ENCODE results near the gene CFAP100. TPM values are rescaled to one million over a fixed set of nuclear protein-coding genes. Genes with fewer than 3 reads are reported as not detected.

The CFAP100 gene
- total and polyA plus RNA-seq, 2 donors = not detected

DNA sequence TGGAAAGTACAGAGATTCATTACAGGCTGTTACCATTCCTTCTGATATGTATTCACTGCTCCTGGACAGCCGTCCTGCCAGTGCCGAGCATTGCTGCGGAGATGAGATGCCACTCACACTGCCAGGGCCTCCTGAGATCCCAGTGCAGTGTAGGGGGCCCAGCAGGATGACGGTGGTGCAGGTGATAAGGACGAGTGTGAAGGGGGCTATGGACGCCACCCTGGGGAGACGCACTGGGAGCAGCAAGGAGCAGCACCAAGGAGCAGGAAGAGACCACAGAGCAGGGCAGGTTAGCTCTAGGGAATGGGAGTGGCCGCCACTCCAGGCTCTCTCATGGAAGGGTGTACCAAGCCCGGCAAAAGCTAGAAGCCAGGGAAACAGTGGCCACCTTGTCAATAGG lies 33.5 kb upstream of the CFAP100 start:
- Histone ChIP-seq H3K36me3 (ENCODE audit: insufficient read depth) (no peaks in the 10 kb centered on the region), H3K4me3 (ENCODE audit: low read depth, low read length) (no peak overlapping the region), H3K27ac (ENCODE audit: low read depth) (no peak overlapping the region), H3K4me1 (ENCODE audit: insufficient read depth) (no peaks in the 10 kb centered on the region)
- DNase-seq (ENCODE audit: extremely low spot score) = no peak
- WGBS = 77% methylated on average over 9 of the region's 9 CpGs

DNA sequence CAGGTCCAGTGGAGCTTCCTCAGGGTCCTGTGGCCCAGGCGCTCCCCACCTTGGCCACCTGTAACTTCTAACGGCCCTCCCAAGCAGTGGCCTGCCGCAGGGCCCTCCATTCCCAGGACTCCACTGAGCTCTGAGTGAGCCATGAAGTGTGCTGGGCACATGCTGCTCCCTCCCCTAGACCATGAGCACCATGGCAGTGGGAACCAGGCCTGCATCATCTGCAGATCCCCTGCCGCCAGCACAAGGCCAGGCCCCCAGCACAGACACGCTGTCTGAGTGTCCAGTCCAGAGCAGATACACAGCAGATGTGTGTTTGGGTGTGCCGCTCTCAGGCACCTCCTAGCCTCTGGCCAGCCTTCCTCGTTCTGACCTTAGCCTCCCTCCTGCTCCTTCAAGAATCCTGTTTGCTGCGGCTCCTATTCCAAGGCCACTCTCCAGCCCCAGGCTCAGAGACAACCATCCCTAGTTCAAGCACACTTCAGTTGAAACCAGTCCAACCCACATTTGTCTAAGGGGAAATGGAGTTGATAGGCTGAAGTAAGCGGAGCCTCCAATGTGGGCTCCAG lies 30.5 kb upstream of the CFAP100 start:
- Histone ChIP-seq H3K4me3 (ENCODE audit: low read depth, low read length) (no peak overlapping the region), H3K36me3 (ENCODE audit: insufficient read depth) (no peaks in the 10 kb centered on the region), H3K4me1 (ENCODE audit: insufficient read depth) (no peaks in the 10 kb centered on the region), H3K27ac (ENCODE audit: low read depth) (no peak overlapping the region)
- no peak for DNase-seq (ENCODE audit: extremely low spot score)
- WGBS = 93% methylated on average over 9 of the region's 9 CpGs

DNA sequence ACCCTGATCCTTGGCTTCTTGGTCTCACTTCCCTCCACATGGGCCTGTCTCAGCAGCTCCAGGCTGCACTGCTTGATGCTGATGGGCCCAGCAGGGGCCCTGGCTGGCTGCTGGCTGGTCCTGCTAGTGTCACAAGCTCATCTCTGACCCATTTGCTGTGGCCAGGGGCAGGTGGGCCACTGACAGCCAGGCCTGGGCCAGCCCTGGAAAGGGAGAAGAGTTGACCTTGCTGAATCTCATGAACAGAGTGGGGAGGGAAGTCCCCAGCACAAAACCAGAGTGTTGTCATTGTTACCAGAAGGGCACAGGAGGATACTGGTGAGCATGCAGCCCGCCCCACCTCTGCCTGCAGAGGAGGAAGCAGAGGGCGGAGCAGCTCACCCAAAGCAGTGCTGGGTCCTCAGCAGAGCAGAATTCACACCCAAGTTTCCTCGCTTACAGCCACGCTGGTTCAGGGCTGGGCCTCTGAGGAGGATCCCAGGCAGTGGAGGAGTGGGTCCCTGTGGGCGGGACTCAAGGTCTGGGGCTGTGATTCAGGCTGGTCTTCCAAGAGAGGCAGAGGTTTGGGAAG lies 29.9 kb upstream of the CFAP100 start:
- Histone ChIP-seq H3K36me3 (ENCODE audit: insufficient read depth) (no peaks in the 10 kb centered on the region), H3K4me1 (ENCODE audit: insufficient read depth) (no peaks in the 10 kb centered on the region), H3K4me3 (ENCODE audit: low read depth, low read length) (no peak overlapping the region), H3K27ac (ENCODE audit: low read depth) (no peak overlapping the region)
- DNase-seq (ENCODE audit: extremely low spot score) = no peak
- WGBS = 93% methylated on average over 5 of the region's 5 CpGs

DNA sequence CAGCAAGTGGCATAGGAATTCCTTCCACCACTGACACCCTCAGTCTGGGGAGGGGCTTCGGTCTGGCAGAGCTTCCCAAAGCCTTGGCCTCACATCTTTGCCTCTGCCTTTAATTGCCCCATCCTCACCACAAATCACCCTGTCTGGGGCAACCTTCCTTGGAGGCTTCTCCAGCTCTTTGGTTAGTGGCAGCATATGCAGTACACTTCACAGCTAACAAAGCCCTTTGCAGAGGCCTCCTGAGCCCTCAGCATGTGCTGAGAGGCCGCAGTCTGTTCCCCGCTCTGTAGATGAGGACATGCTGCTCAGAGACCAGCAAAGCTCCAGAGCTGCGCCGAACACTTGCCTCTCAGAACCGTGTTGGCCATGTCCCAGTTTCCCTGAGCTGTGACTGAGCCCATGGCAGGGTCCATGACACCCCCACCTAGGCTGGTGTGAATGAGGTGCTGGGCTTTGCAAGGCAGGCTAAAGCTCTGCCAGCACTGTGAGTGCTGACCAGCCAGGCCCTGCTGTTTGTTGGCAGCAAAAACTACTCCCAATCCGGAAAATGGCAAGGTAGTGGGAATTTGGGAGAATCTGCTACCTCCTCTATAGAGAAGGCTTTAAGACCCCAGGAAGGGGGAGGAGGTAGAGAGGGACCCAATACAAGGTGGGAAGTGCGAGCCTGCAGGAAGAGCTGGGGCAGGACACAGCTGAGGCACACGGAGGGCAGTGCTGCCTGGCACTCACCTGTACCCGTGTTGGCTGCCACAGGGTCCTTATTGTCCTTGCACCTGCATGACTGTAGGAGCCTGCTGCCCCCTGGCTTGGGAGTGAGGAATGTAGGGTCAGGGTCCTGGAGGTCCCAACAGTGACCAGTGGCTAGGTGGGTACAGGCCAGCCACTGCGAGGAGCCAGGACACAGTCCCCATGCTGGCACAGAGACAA lies 29.1 kb upstream of the CFAP100 start:
- Histone ChIP-seq H3K36me3 (ENCODE audit: insufficient read depth) (no peaks in the 10 kb centered on the region), H3K4me1 (ENCODE audit: insufficient read depth) (no peaks in the 10 kb centered on the region), H3K4me3 (ENCODE audit: low read depth, low read length) (no peak overlapping the region), H3K27ac (ENCODE audit: low read depth) (no peak overlapping the region)
- no peak for DNase-seq (ENCODE audit: extremely low spot score)
- WGBS = 84% methylated on average over 11 of the region's 11 CpGs

DNA sequence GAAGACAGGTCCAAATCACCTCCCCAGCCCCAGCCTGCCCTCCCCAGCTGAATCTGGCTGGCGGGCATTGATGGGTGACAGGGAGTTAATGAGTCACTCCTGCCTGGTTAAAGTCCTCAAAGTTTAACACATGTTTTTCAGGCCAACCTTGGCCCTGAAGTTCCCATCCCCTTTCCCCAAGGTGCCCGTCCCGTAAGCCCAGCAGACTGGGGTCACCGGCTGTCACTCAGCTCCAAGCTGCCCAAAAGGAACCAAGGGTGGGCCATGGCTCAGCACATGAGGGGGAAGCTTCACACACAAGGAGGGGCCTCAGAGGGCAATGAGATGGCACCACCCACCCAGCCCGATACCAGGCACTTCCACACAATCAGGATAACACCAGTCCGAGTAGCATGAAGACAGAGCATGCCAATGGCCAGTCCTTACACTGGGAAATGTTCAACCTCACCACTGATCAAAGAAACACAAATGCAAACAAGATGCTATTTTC lies 27.3 kb upstream of the CFAP100 start:
- WGBS = 93% methylated on average over 6 of the region's 6 CpGs
- DNase-seq (ENCODE audit: extremely low spot score) = no peak

DNA sequence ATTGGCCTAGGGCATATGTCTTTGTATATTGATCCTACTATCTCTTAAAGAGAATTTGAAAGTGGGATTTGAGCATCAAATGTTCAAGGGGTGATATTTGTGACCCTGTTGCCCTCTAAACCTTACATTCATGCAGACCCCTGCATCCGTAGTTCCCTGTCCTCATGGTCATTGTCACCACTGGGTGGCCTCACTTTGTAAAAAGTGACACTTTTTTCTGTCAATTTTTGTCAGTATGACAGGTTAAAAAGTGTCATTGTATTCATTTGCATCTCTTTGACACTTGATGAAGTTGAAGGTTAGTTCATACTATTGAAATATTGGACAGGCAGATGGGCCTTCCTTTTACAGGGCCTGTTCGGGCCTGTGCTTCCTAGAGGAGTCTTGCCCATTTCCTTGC lies 25.2 kb upstream of the CFAP100 start:
- Histone ChIP-seq H3K4me1 (ENCODE audit: insufficient read depth) (no peaks in the 10 kb centered on the region), H3K36me3 (ENCODE audit: insufficient read depth) (no peaks in the 10 kb centered on the region), H3K4me3 (ENCODE audit: low read depth, low read length) (no peak overlapping the region), H3K27ac (ENCODE audit: low read depth) (no peak overlapping the region)
- 87% methylated on average over 2 of the region's 2 CpGs for WGBS
- DNase-seq (ENCODE audit: extremely low spot score) = no peak

More for the DNA sequence above, 27.3 kb upstream of the CFAP100 start:
- no peaks in the 10 kb centered on the region for H3K4me1 ChIP-seq (ENCODE audit: insufficient read depth)
- no peak overlapping the region for H3K27ac ChIP-seq (ENCODE audit: low read depth)
- no peaks in the 10 kb centered on the region for H3K36me3 ChIP-seq (ENCODE audit: insufficient read depth)
- no peak overlapping the region for H3K4me3 ChIP-seq (ENCODE audit: low read depth, low read length)

DNA sequence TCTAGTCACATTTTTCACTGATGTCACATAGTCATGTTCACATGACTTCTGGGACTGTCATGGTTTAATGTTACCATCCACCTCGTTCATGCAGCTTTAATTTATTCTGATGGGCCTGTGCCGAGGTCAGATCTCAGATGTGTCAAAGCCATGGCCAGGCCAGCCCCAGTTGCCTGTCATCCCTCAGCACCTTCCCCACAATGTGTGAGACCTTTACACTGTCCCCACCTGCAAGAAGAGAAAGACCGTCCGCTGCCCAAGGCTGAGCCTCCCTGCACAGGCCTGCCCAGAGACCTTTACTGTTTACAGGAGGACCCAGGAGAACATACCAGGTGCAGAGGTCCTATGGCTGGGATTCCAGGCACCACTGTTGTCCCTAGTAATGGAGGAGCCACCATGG lies 24.7 kb upstream of the CFAP100 start:
- WGBS = 60% methylated on average over 4 of the region's 4 CpGs
- Histone ChIP-seq H3K36me3 (ENCODE audit: insufficient read depth) (no peaks in the 10 kb centered on the region), H3K4me3 (ENCODE audit: low read depth, low read length) (no peak overlapping the region), H3K27ac (ENCODE audit: low read depth) (no peak overlapping the region), H3K4me1 (ENCODE audit: insufficient read depth) (no peaks in the 10 kb centered on the region)
- no peak for DNase-seq (ENCODE audit: extremely low spot score)

DNA sequence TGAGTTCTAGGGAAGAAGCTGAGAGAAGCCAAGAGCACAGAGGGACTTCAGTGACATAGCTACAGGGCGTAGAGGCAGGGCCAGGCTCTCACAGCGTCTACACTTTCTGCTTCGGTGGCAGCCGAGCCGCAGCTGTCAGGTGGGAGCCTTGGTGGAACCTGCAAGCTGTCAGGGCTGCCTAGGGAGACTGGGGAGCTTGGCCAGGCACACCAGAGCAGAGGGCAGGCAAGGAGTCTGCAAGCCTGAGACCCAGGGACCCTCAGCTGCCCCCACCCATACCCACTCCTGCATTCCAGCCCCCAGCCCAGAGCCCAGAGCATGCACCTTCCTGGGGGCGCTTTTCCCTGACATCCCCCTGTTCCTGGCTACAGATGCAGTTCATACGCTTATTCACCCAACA lies 24.1 kb upstream of the CFAP100 start:
- DNase-seq (ENCODE audit: extremely low spot score) = no peak
- H3K27ac ChIP-seq (ENCODE audit: low read depth) = no peak overlapping the region
- no peak overlapping the region for H3K4me3 ChIP-seq (ENCODE audit: low read depth, low read length)
- H3K4me1 ChIP-seq (ENCODE audit: insufficient read depth) = no peaks in the 10 kb centered on the region
- H3K36me3 ChIP-seq (ENCODE audit: insufficient read depth) = no peaks in the 10 kb centered on the region
- WGBS = 92% methylated on average over 7 of the region's 7 CpGs

DNA sequence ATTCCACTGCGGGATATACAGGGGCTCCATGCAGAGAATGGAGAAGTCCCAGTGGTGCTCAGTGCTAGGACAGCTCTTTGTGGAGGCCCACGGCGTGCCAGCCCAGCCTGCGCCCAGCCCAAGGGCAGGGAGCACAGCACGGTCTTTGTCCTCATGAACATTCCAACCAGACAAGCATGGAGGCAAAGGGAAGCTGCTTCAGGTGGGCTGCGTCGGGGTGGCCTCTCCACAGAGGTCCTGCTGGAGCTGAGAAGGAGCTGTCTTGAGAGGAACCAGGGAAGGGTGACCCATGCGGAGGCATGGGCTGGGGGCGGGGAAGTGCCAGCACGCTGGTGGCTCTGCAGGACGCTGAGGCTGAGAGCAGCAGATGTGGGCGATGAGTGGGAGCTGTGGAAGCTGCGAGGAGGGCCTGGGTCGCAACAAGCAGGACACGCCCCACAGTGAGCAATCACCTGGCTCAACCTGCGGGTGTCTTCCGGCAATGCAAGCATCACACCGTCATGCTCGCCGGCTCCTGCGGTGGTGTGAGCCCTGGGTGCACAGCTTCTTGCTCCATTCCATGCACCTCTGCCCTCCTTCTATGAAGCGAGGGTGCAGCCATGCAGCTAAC lies 23.5 kb upstream of the CFAP100 start:
- Histone ChIP-seq H3K4me1 (ENCODE audit: insufficient read depth) (no peaks in the 10 kb centered on the region), H3K36me3 (ENCODE audit: insufficient read depth) (no peaks in the 10 kb centered on the region), H3K4me3 (ENCODE audit: low read depth, low read length) (no peak overlapping the region), H3K27ac (ENCODE audit: low read depth) (no peak overlapping the region)
- 92% methylated on average over 22 of the region's 22 CpGs for WGBS
- no peak for DNase-seq (ENCODE audit: extremely low spot score)

DNA sequence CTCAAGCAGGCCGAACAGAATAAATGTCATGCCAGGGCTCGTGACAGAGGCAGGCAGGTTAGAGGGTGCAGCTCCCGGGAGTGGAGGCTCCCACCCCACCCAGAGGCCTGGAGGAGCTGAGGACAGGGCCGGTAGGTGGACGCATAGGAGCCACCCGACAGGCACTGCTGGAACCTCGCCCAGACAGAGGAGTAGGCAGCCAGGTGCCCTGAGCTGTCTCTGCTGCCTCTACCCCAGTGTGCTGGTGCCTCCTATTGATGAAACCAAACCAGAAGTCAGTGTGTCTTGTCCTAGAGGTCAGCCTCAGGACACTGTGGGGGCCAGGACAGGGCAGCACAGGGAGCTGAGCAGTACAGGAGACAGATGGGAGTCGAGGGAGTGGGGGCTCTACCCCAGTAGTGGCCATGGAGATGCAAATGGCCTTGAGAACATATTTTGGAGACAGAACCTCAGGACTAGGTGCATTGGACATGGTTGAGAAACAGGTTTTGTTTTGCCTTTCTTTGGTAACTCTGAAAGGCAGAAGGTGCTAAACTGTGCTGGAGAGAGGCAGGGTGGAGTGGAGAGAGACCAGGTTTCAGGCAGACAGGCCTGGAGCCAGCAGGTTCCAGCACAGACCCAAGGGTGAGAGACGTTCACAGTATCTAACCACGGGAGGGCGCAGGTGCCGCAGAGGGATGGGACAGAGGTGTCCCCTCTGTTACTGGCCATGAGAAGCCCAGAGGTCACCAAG lies 22.1 kb upstream of the CFAP100 start:
- H3K4me1 ChIP-seq (ENCODE audit: insufficient read depth) = no peaks in the 10 kb centered on the region
- H3K4me3 ChIP-seq (ENCODE audit: low read depth, low read length) = no peak overlapping the region
- 86% methylated on average over 12 of the region's 12 CpGs for WGBS

DNA sequence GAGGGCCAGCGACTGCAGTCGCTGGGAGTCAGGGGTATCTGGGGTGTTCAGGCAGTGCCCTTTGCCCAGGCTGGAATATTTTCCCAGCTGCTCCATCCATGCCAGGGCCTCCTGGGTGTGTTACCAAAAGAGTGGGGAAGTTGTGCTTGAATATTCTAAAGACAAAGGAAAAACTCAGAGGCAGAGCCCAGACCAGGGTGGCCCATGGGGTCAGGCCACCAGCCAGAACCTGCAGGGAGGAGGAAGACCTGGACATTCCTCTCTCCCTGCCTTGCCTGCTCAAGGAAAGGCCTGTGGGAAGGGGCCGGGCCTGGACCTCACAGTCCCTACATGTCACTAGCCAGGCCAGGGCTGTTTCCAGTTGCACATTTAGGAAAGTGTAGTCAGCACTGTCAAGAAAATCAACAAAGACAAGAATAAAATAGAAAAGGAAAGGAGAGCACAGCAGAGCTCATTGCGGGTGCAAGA lies 21.5 kb upstream of the CFAP100 start:
- no peak for DNase-seq (ENCODE audit: extremely low spot score)

More for the DNA sequence above, 22.1 kb upstream of the CFAP100 start:
- Histone ChIP-seq H3K27ac (ENCODE audit: low read depth) (no peak overlapping the region), H3K36me3 (ENCODE audit: insufficient read depth) (no peaks in the 10 kb centered on the region)
- no peak for DNase-seq (ENCODE audit: extremely low spot score)

DNA sequence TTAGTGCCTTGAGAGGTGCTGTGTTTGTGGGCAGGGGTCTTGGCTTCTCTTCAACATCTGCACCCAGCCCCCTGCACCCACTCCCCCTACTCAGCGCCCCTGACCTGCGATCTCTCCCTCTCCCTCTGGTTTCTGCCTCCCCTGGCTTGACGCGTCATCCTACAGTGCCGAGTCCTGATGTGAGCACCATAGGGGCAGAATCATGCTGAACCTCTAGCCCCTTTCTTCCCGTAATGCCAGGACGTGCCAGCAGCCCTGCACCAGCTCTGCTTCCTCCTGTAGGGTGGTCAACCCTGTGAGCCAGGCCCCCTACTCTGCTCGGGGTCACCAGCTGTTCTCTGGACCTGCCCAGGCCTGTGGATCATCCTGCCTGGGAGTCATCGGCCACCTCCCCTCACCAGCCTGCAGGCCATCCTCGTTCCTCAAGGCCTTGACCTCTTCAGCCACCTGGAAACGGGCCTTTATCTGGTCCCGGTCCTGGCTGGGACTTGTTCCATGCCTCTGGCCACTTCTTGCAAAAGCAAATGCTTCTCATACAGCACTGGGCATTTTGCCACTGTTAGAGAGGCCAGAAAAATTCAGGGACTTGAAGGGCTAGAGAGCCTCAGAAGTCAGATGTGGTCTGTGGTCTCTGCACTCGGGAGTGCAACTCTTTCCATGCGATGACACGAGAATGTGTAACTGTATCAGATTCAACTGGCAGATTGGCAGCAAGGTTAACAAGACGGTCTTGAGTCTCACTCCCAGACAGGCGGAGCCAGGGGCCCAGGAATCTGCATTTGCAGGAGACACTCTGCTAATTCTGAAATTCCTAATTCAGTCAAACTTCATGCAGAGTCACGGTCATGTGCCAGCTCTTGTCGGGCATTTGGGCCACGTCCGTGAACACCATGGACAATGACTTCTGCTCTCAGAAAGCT lies 20.8 kb upstream of the CFAP100 start:
- no peak overlapping the region for H3K4me3 ChIP-seq (ENCODE audit: low read depth, low read length)
- DNase-seq (ENCODE audit: extremely low spot score) = no peak
- H3K36me3 ChIP-seq (ENCODE audit: insufficient read depth) = no peaks in the 10 kb centered on the region
- H3K4me1 ChIP-seq (ENCODE audit: insufficient read depth) = no peaks in the 10 kb centered on the region
- no peak overlapping the region for H3K27ac ChIP-seq (ENCODE audit: low read depth)
- 75% methylated on average over 21 of the region's 21 CpGs for WGBS

More for the DNA sequence above, 21.5 kb upstream of the CFAP100 start:
- no peak overlapping the region for H3K27ac ChIP-seq (ENCODE audit: low read depth)
- H3K4me1 ChIP-seq (ENCODE audit: insufficient read depth) = no peaks in the 10 kb centered on the region
- WGBS = 96% methylated on average over 4 of the region's 4 CpGs
- no peak overlapping the region for H3K4me3 ChIP-seq (ENCODE audit: low read depth, low read length)
- no peaks in the 10 kb centered on the region for H3K36me3 ChIP-seq (ENCODE audit: insufficient read depth)
